ENCODE measurements around the gene LDB1. TPM values are rescaled to one million over a fixed set of nuclear protein-coding genes. Genes with fewer than 3 reads are reported as not detected.

The LDB1 gene

Small RNA genes lying within 50 kb of the gene (small RNA-seq; reads per million reads assigned to genes)
- not detected for gene AL500527.1 (ENCODE audit: insufficient read depth)
- gene AL500527.2 (ENCODE audit: insufficient read depth) = not detected

All from mesendoderm (in vitro differentiated cells).